Fibroblast of the aortic adventitia (primary cell): ENCODE measurements around the gene PSMD1. TPM values are rescaled to one million over a fixed set of nuclear protein-coding genes. Genes with fewer than 3 reads are reported as not detected.

Experiments
- DNase-seq: peaks from one replicate; pipeline ENCODE4 v3.0.0-alpha.2; 2010; ENCODE audit warnings: low read depth
- H3K4me3 ChIP-seq: 2 replicates; pipeline ENCODE4 v1.5.1; 2011; ENCODE audit warnings: low read depth, mild to moderate bottlenecking, control low read depth, low read length, moderate library complexity
- CTCF ChIP-seq: IDR thresholded peaks from 2 replicates; pipeline ENCODE4 v1.5.1; 2011; ENCODE audit warnings: mild to moderate bottlenecking, low read length, control low read depth, inconsistent platforms; ENCODE audit not compliant: insufficient read depth
- total RNA-seq: library from RNA; depleted of rRNA; stranded (reverse); fragments of >200 nt; gene quantifications from 2 replicates; pipeline ENCODE4 v1.2.3, GENCODE V29; 2012; ENCODE audit warnings: low replicate concordance

PSMD1 gene
- total RNA-seq, 1 donor = 127 TPM

DNA sequence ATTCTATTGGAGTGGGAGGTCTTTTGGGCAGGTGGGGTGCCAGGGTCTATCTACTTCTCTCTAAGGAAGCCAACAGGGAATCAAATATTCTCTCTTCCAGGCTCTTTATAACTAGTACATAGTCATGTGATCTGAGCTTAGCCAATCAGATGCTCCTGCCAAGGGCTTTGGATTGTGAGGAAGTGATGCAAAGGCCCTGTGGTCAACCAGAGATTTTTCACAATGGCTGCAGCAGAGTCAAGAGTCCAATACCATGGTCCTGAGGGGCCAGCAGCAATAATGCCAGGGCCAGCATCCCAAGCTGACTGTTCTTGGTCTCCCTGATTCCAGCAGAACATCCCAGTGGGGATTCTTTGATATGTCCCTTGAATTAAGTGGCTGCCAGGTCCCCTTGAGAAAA is 27.8 kb upstream of the PSMD1 start:
- DNase-seq = no peak
- H3K4me3 ChIP-seq = no peak overlapping the region
- TF ChIP-seq CTCF = no peak

- no peak for TF ChIP-seq CTCF
- DNase-seq = no peak
- H3K4me3 ChIP-seq = no peak overlapping the region
Measured at GRCh38 chr2:231029563-231029962, 27.1 kb upstream of the PSMD1 start.

DNA sequence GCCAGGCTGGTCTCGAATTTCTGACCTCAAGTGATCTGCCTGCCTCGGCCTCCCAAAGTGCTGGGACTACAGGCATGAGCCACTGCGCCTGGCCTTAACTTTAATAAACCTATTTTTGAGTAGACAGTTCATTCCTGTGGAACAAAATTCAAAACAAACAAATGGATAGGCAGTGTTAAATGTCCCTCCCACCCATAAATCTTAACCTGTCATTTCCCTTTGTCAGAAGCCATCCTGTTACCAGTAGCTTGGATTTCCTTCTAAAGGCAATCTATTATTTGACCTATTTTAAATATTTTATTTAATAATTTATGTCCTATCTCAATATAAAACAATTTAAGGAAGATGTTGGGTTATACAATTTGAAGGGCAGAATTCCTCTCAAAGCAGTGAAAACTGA is 25.9 kb upstream of the PSMD1 start:
- DNase-seq = no peak
- TF ChIP-seq CTCF = no peak
- no peak overlapping the region for H3K4me3 ChIP-seq

- no peak overlapping the region for H3K4me3 ChIP-seq
- TF ChIP-seq CTCF = no peak
- DNase-seq = no peak
Measured at GRCh38 chr2:231032575-231033140, 24.0 kb upstream of the PSMD1 start.

- H3K4me3 ChIP-seq = no peak overlapping the region
- TF ChIP-seq CTCF = no peak
Measured at GRCh38 chr2:231033147-231034132, 23.2 kb upstream of the PSMD1 start.

DNA sequence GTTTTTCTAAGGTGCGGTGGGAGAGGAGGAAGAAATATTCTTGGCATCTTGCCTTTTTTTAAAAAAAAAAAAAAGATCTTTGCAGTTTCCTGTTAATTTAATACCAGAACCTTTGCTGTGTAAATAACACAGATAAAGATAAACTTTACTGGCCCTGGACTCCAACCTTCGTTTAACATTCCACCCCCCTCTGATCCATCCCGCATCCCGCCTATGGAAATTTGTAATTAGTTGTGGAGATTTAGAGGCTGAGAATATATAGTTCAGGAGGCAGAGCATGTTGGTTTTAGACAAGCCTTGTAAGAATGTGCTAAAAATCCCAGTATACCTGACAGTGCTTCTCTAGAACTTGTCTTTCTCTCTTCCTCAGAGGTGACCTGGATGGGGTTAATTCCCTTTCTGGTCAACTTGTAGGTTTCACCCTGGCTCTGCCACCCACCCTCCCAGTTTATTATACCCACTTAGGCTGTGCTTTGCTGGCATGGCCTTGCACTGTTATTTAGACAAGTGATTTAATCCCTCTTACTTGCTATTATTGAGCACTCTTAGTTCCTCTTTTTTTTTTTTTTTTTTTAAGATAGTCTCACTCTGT is 22.3 kb upstream of the PSMD1 start:
- TF ChIP-seq CTCF = no peak
- no peak for DNase-seq

More at GRCh38 chr2:231033147-231034132, 23.2 kb upstream of the PSMD1 start:
- DNase-seq = no peak

More for the DNA sequence above, 22.3 kb upstream of the PSMD1 start:
- no peak overlapping the region for H3K4me3 ChIP-seq
